Effector memory CD8-positive, alpha-beta T cell (primary cell): Measurements from ENCODE around the gene PPP2R5C.
A peak's percentile ranks its signal among the peaks of the same experiment; 100 is the strongest.
"Not testable (repeated sequence)": the region's sequence is repeated elsewhere in the genome, so short reads cannot be mapped to it uniquely, and the experiment has no call there.

Source experiments
- ATAC-seq: fragments of 150-1000 bp; cut with Tn5 transposase; replicated peaks from 2 replicates; pipeline ENCODE4 v1.10.0; 2021; ENCODE audit warnings: mild to moderate bottlenecking, moderate library complexity
- DNase-seq, 3 experiments: peaks; one replicate each; pipeline ENCODE4 v3.0.0; 2021
- H3K27ac Mint-ChIP-seq, 2 donors: one replicate each; pipeline ENCODE4 v1.8.0; 2022; ENCODE audit warnings: mild to moderate bottlenecking in 2 of 2, mixed read lengths in 2 of 2, moderate library complexity in 2 of 2
- H3K27me3 Mint-ChIP-seq, 2 donors: one replicate each; pipeline ENCODE4 v1.8.0; 2022; ENCODE audit warnings: mixed read lengths in 2 of 2
- H3K36me3 Mint-ChIP-seq: one replicate; pipeline ENCODE4 v1.8.0; 2022; ENCODE audit warnings: mild to moderate bottlenecking, moderate library complexity, mixed read lengths; ENCODE audit not compliant: insufficient read depth
- H3K4me1 Mint-ChIP-seq, 2 donors: one replicate each; pipeline ENCODE4 v1.8.0; 2022; ENCODE audit warnings: low read depth in 2 of 2, mixed read lengths in 2 of 2
- H3K4me3 Mint-ChIP-seq, 2 donors: one replicate each; pipeline ENCODE4 v1.8.0; 2022; ENCODE audit warnings: mild to moderate bottlenecking in 2 of 2, mixed read lengths in 2 of 2, moderate library complexity in 2 of 2
- H3K9me3 Mint-ChIP-seq, 2 donors: one replicate each; pipeline ENCODE4 v1.8.0; 2022; ENCODE audit warnings: mixed read lengths in 2 of 2

PPP2R5C gene

DNA sequence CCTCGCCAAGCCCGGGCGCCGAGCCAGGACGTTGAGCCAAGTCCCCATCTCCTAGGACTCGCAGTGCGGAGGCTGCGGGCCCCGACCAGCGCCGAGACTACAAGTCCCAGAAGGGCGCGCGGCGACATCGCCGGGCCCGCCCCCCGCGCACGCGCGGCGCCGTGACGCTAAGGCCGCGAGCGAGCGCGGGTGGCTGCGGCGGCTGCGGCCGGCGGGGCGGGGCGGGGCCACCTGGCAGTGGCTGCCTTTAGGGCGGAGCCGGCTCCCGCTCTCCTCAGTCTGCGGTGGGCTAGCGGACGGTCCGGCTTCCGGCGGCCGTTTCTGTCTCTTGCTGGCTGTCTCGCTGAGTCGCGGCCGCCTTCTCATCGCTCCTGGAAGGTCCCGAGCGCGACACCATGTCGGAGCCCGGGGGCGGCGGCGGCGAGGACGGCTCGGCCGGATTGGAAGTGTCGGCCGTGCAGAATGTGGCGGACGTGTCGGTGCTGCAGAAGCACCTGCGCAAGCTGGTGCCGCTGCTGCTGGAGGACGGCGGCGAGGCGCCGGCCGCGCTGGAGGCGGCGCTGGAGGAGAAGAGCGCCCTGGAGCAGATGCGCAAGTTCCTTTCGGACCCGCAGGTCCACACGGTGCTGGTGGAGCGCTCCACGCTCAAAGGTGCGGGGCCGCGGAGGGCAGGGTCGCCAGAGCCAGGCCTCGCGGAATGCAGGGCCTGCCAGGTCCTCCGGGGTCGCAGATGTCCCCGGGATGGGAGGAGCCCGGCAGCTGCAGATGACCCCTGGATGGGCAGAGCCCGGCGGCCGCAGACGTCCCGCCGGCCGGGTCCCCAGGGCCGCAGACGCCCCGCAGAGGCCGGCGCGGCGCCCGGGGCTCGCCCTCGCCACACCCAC, 203.0 kb downstream of the PPP2R5C start, which contains the start of gene DYNC1H1:
Gene DYNC1H1, plus strand, starts transcription at position 277 of the 884 bp plus-strand sequence. Its CDS starts 119 bp downstream, at position 396.
- peak within 1 kb of the TSS; percentile 88 to 89 for H3K4me3 Mint-ChIP-seq
- H3K36me3 Mint-ChIP-seq: peaks cover 14% of the 10 kb centered on the region
- H3K27ac Mint-ChIP-seq: peak within 1 kb of the TSS; percentile 90 to 95
- H3K9me3 Mint-ChIP-seq: no peaks in the 10 kb centered on the region
- ATAC-seq (peak; percentile 81), DNase-seq (peak; percentile 83 to 88 (median 83))
- no peaks in the 10 kb centered on the region for H3K27me3 Mint-ChIP-seq
- H3K4me1 Mint-ChIP-seq: peaks cover 26 to 46% of the 10 kb centered on the region in 2 donors

GRCh38 chr14:101965181-101965544, 203.7 kb downstream of the PPP2R5C start:
- H3K36me3 Mint-ChIP-seq: peaks cover 19% of the 10 kb centered on the region
- ATAC-seq (peak; percentile 50), DNase-seq (peak; percentile 52 to 56 (median 53))
- H3K4me1 Mint-ChIP-seq: peaks cover 26 to 44% of the 10 kb centered on the region in 2 donors
- H3K4me3 Mint-ChIP-seq: peak overlapping the region; percentile 88 to 89
- H3K9me3 Mint-ChIP-seq: no peaks in the 10 kb centered on the region
- H3K27ac Mint-ChIP-seq: peak overlapping the region; percentile 90 to 95
- H3K27me3 Mint-ChIP-seq: no peaks in the 10 kb centered on the region

DNA sequence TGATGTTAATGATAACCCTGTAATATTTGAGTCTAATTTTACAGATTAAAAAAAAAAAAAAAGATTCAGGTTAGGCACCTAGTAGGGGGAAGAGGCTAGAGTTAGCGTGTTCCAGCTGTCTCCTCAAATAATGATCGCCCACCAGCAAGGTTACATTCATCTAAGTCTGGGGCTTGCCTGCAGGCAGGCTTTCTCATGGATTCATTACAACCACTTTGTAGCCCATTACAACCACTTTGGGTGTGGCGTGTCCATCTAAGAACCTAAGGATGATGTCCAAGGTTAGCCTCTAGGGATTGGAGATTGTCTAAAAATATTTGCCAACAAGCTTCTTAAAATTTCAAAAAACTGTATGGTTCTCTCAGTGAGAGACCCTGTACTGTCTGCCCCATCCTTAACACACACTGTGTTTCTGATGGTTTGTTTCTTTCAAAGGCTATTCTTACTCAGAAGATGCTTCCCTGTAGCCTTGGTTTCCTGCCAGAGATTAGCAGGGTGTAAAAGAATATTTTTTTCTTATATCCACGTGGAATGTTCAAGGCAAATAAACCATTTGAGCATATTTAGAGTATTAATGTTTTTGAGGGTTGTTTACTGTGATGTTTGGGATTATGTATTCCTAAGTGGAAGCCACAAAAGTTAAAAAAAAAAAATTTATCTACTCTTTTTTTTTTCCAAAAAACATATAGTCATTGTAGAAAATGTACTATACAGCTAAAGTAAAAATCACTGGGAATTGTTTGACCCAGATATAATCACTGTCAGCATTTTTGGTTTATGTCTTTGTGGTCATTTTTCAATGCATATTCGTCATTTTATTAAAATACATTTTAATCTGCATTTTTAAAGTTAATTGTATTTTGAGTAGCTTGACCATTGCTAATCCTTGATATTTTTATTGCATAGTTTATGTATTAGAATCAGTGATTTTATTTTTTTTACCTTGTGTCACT, 204.5 kb downstream of the PPP2R5C start:
- DNase-seq: no peak

GRCh38 chr14:101966742-101967141, 205.2 kb downstream of the PPP2R5C start:
- ATAC-seq (no peak), DNase-seq (no peak)
- Mint-ChIP-seq H3K9me3 (no peaks in the 10 kb centered on the region), H3K4me3 (peak overlapping the region; percentile 34 to 56), H3K27me3 (no peaks in the 10 kb centered on the region), H3K4me1 (peaks cover 24 to 38% of the 10 kb centered on the region in 2 donors), H3K36me3 (peaks cover 19% of the 10 kb centered on the region), H3K27ac (peak overlapping the region in 1 of 2 donors; percentile 31)

More for the DNA sequence above, 204.5 kb downstream of the PPP2R5C start:
- ATAC-seq: no peak
- H3K36me3 Mint-ChIP-seq: peaks cover 19% of the 10 kb centered on the region
- no peaks in the 10 kb centered on the region for H3K9me3 Mint-ChIP-seq
- no peaks in the 10 kb centered on the region for H3K27me3 Mint-ChIP-seq
- peak overlapping the region; percentile 90 to 95 for H3K27ac Mint-ChIP-seq
- H3K4me3 Mint-ChIP-seq: peak overlapping the region; percentile 88 to 89
- peaks cover 29 to 40% of the 10 kb centered on the region in 2 donors for H3K4me1 Mint-ChIP-seq

- peak overlapping the region; percentile 13 to 80 for H3K27ac Mint-ChIP-seq
- H3K4me1 Mint-ChIP-seq: peaks cover 29 to 52% of the 10 kb centered on the region in 2 donors
- ATAC-seq: no peak
- H3K4me3 Mint-ChIP-seq: peak overlapping the region in 1 of 2 donors; percentile 13
- H3K9me3 Mint-ChIP-seq: no peaks in the 10 kb centered on the region
- DNase-seq: no peak
- peaks cover 25% of the 10 kb centered on the region for H3K36me3 Mint-ChIP-seq
- H3K27me3 Mint-ChIP-seq: no peaks in the 10 kb centered on the region
Observed at GRCh38 chr14:101968186-101968585, 206.7 kb downstream of the PPP2R5C start.

DNA sequence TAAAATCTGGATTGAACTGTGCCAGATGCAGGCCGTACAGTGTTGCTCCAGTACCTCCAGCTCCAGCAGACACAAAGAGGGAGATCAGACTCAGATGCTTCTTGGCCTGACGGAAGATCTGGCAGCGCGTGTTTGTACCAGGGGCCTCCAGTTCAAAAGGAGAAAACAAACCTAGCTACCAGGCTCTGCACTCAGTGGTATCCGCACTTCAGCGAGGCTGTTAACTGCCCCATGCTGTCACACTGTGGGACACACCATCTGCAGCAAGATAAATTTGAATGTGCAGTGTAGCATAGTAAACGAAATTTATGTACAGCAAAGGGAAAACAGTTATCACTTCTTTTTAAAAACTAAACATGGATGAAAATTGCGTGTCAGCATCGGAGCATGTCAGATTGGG, 208.0 kb downstream of the PPP2R5C start:
- H3K4me1 Mint-ChIP-seq: peaks cover 24 to 52% of the 10 kb centered on the region in 2 donors
- ATAC-seq (no peak), DNase-seq (no peak)
- no peaks in the 10 kb centered on the region for H3K9me3 Mint-ChIP-seq
- peak overlapping the region; percentile 13 for H3K27ac Mint-ChIP-seq
- peaks cover 23% of the 10 kb centered on the region for H3K36me3 Mint-ChIP-seq
- H3K4me3 Mint-ChIP-seq: no peak overlapping the region
- H3K27me3 Mint-ChIP-seq: no peaks in the 10 kb centered on the region

DNA sequence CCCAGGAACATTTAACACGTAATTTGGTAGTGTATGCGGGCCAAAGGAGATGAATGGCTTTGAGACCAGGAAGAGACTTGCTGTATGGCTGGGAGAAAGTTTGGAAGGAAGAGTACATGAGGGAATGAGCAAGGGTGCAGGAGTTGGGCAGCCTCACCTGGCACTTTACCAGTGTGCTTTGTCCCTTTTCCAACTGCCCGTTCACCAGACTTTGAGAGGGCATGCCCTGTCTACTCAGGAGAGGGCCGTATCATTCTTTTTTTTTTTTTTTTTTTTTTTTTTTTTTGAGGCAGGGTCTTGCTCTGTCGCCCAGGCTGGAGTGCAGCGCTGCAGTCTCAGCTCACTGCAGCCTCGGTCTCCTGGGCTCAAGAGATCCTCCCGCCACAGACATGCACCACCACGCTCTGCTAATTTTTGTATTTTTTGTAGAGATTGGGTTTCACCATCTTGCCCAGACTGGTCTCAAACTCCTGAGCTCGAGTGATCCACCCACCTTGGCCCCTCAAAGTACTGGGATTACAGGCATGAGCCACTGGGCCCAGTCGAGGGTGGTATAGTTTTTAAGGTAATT, 209.4 kb downstream of the PPP2R5C start:
- Mint-ChIP-seq H3K27me3 (no peaks in the 10 kb centered on the region), H3K9me3 (no peaks in the 10 kb centered on the region), H3K4me1 (peaks cover 32 to 59% of the 10 kb centered on the region in 2 donors), H3K4me3 (no peak overlapping the region), H3K27ac (peak overlapping the region; percentile 6 to 74), H3K36me3 (peaks cover 32% of the 10 kb centered on the region)
- ATAC-seq: no peak
- no peak for DNase-seq

GRCh38 chr14:101971458-101971857, 209.9 kb downstream of the PPP2R5C start:
- not testable (repeated sequence) for H3K27me3 Mint-ChIP-seq, H3K9me3 Mint-ChIP-seq, H3K4me3 Mint-ChIP-seq, DNase-seq, ATAC-seq
- Mint-ChIP-seq H3K4me1 (peaks cover 32 to 59% of the 10 kb centered on the region in 2 donors), H3K27ac (peak overlapping the region in 1 of 2 donors; percentile 38), H3K36me3 (peaks cover 37% of the 10 kb centered on the region)

GRCh38 chr14:101972126-101972866, 210.8 kb downstream of the PPP2R5C start:
- H3K36me3 Mint-ChIP-seq: peaks cover 46% of the 10 kb centered on the region
- H3K4me3 Mint-ChIP-seq: no peak overlapping the region
- ATAC-seq (peak; percentile 26), DNase-seq (no peak)
- no peaks in the 10 kb centered on the region for H3K27me3 Mint-ChIP-seq
- H3K9me3 Mint-ChIP-seq: no peaks in the 10 kb centered on the region
- peaks cover 28 to 52% of the 10 kb centered on the region in 2 donors for H3K4me1 Mint-ChIP-seq
- H3K27ac Mint-ChIP-seq: peak overlapping the region; percentile 38 to 49

DNA sequence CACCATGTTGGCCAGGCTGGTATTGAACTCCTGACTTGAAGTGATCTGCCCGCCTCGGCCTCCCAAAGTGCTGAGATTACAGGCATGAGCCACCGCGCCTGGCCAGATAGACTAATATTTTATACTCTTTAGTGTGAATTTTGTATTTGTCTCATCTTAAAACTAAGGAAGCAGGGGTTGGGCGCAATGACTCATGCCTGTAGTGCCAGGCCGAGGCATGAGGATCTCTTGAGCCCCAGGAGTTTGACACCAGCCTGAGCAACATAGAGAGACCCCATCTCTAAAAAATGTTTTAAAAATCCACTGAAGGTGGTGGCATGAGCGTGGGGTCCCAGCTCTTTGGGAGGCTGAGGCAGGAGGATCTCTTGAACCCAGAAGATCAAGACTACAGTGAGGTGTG, 211.8 kb downstream of the PPP2R5C start:
- Mint-ChIP-seq H3K27ac (no peak overlapping the region), H3K27me3 (no peaks in the 10 kb centered on the region), H3K9me3 (no peaks in the 10 kb centered on the region), H3K36me3 (peaks cover 51% of the 10 kb centered on the region), H3K4me3 (no peak overlapping the region), H3K4me1 (peaks cover 19 to 42% of the 10 kb centered on the region in 2 donors)
- ATAC-seq: no peak
- no peak for DNase-seq

DNA sequence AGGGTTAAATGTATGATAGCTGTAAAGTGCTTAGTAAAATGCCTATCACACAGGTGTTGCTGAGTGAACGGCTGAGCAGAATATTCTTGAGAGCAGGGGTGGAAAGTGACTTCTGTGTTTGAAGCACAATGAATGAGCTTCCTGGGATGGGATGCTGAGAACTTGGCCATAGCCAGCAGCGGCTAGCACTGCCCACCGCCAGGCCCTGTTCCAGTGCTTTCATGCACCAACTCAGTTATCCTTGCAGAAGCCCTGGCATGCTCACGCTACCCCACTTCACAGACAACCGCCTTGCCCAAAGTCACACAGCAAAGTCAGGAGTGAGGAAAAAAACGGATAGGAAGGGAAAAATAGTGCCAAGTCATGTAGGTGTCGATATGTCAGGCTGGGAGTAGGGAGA, 213.7 kb downstream of the PPP2R5C start:
- Mint-ChIP-seq H3K27me3 (no peaks in the 10 kb centered on the region), H3K9me3 (no peaks in the 10 kb centered on the region), H3K4me1 (peaks cover 17 to 36% of the 10 kb centered on the region in 2 donors), H3K27ac (peak overlapping the region in 1 of 2 donors; percentile 75), H3K36me3 (peaks cover 59% of the 10 kb centered on the region), H3K4me3 (no peak overlapping the region)
- no peak for ATAC-seq
- no peak for DNase-seq
